HG02623 (cell line): ENCODE measurements around the gene TMC2.
A peak's percentile ranks its signal among the peaks of the same experiment; 100 is the strongest.
"Not testable (repeated sequence)": the region's sequence is repeated elsewhere in the genome, so short reads cannot be mapped to it uniquely, and the experiment has no call there.

ENCODE experiments used
- ATAC-seq: cut with Tn5 transposase; IDR thresholded peaks from one replicate; pipeline ENCODE4 v1.9.1; 2021; ENCODE audit warnings: moderate library complexity; ENCODE audit not compliant: unreplicated experiment

Gene TMC2

GRCh38 chr20:2658414-2659354, 122.3 kb downstream of the TMC2 start:
- no peak for ATAC-seq

- ATAC-seq, result no peak
Observed at GRCh38 chr20:2659547-2659946, 123.2 kb downstream of the TMC2 start.

GRCh38 chr20:2663364-2663886, 127.1 kb downstream of the TMC2 start:
- ATAC-seq, result no peak

GRCh38 chr20:2663887-2664719, 127.7 kb downstream of the TMC2 start, which contains the start of gene IDH3B:
IDH3B (minus strand) TSS chr20:2664216; CDS start chr20:2664188, 28 bp downstream.
- peak; percentile 65 for ATAC-seq

- ATAC-seq, result no peak
Observed at GRCh38 chr20:2671977-2672376, 135.6 kb downstream of the TMC2 start.

- no peak for ATAC-seq
Observed at GRCh38 chr20:2672446-2672845, 136.1 kb downstream of the TMC2 start.

GRCh38 chr20:2673453-2673852, 137.1 kb downstream of the TMC2 start:
- ATAC-seq, result no peak

- no peak for ATAC-seq
Observed at GRCh38 chr20:2680046-2680445, 143.7 kb downstream of the TMC2 start.

GRCh38 chr20:2682040-2682439, 145.7 kb downstream of the TMC2 start:
- not testable (repeated sequence) for ATAC-seq

- ATAC-seq, result not testable (repeated sequence)
Observed at GRCh38 chr20:2684817-2685216, 148.4 kb downstream of the TMC2 start.

- ATAC-seq, result no peak
Observed at GRCh38 chr20:2687514-2687913, 151.1 kb downstream of the TMC2 start.

GRCh38 chr20:2688041-2688591, 151.7 kb downstream of the TMC2 start:
- no peak for ATAC-seq

- no peak for ATAC-seq
Observed at GRCh38 chr20:2690213-2690612, 153.8 kb downstream of the TMC2 start.

GRCh38 chr20:2690718-2691117, 154.3 kb downstream of the TMC2 start:
- ATAC-seq, result no peak

GRCh38 chr20:2691127-2691526, 154.8 kb downstream of the TMC2 start:
- no peak for ATAC-seq
